HT1080 (cell line): Measurements from ENCODE around the gene EMX1. TPM values are rescaled to one million over a fixed set of nuclear protein-coding genes. Genes with fewer than 3 reads are reported as not detected.

Experiments used
- DNase-seq: peaks from one replicate; pipeline ENCODE4 v3.0.0-alpha.2; 2015; ENCODE audit warnings: low read depth
- total RNA-seq: library from RNA; depleted of rRNA; stranded (reverse); fragments of >200 nt; shearing (Covaris generic); gene quantifications from 2 replicates; pipeline ENCODE4 v1.2.3, GENCODE V29; 2014

EMX1 gene
- total RNA-seq, 1 experiment from 2014 or later: not detected

DNA sequence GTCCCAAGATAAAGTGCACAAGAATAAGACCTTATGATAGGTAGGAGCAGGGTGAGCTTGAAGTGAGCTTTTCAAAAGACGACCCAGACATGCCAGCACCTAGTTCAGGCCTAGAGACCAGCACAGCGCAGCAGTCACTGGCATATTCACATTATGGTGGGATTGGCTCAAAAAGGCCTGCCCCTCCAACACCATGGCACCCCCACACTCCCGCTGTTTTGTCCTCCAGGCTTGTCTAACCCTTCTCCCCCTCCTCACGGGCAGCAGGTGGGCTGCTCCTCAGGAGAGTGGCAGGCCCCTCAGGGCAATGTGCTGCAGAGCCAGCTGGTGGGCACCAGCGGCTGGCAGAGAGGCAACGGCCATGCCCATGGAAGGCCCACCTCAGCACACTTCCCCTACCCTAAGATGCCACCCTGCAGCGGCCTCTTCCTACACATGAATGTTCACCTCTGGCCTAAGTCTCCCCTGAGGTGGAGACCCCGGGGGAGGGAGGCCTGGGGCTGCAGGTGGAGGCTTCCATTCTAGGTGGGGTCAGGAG is 25.6 kb downstream of the EMX1 start:
- DNase-seq: no peak

DNA sequence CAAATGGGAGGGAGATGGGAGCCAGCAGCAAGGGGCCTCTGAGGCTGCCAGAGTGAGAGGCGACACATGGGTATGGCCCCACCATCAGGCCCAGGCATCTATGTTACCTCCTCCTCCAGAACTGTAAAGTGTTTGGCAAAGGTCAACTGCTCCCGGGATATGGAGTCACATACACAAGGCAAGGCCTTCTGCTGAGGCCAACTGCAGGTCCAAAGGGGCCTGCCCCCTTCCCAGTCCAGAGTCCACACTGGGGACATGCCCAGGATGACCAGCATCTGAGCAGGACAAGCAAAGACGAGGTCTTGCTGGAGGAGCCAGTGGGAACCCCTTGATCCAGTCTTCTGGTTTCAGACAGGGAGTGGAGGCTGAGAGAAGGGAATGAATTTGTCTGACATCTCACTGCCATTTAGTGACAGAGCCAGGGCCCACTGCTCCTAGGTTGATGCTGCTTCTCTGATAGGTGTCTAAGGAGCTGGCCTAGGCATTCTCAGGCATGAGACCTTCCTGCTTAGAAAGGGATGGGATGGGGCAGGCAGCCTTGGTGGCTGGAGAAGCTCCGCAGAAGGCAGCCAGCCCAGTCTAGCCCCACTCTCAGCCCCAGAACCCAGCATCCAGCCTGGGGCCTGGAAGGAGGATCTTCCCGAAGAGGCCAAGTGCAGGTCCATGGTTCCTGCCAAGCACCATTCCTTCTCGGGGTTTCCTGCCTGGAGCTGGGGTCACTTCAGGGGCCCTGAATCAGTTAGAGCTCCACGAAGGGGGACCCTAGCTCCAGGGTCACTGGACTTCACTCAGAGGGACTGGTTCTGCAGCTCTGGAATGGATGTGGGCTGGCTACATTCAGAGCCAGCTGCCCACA is 26.4 kb downstream of the EMX1 start:
- DNase-seq: no peak

DNA sequence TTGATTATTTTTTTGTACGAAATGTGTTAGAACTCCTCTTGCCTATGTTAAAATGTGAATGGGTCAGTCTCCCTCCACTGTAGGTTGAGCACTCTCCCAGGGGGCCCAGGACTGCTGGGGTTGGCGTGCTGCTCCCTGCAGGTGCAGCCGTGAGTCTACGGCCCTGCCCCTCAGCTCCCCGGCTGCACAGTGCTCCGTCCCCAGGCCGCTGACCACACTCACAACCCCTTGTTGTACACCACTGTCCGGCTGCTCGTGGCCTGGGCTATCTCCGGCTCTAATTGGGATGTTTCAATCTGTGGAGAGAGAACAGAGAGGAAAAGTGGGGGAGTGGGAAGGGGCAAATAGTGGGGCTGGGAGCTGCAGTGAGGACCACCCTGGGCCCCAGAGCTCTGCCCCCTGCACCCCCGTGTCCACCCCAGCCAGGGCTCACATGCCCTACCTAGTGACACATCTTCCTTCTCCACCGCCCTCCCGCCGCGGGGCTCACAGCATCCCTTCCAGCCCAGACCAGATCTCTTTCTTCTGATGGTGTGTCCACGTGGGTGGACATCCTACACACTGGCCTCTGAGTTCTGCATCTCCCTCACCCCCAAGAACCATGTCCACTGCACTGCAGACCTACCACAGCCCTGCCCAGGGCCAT is 27.6 kb downstream of the EMX1 start:
- no peak for DNase-seq

DNA sequence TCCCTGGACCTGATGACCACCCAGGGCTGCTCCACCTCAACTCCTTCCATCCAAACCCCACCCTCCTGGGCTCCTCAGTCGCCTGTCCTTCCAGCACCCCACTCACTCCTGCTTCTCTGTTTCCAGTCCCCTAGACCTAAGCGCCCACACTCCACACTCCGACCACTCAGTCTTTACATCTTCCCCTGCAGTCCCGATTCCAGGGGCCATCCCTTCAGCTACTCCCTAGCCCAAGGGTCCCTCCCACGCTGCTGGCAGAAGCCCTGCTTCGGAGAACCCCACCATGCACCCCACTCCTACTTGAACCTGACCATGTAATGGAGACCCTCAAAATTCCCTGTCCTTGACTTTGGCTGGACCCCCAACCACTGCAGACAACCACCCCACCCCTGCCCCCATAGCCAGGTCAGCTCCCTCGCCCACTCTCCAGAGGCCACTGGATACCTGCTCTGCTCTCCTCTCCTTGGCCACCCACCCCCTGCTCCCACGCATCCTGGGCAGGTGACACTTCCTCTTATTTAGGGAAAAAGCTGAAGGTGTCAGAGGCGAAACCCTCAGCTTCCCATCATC is 28.2 kb downstream of the EMX1 start:
- DNase-seq: no peak

DNA sequence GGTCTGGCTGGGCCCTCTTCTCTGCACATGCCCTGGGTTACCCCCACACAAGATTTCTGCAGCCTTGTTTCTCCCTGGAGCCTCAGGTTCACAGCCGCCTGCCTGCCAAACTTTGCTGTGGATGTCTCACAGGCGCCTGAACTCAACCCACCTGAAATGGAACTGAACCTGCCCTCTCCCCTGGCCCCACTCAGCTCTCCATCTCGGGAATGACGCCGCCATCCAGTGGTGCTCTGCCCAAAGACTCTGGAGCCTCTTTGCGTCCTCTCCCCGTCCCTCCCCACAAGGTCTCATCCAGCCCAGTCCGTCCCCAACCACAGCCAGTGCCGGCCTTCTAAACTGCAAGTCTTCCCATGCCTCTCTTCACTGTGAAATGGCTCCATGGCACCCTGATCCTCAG is 29.1 kb downstream of the EMX1 start:
- DNase-seq: no peak

DNA sequence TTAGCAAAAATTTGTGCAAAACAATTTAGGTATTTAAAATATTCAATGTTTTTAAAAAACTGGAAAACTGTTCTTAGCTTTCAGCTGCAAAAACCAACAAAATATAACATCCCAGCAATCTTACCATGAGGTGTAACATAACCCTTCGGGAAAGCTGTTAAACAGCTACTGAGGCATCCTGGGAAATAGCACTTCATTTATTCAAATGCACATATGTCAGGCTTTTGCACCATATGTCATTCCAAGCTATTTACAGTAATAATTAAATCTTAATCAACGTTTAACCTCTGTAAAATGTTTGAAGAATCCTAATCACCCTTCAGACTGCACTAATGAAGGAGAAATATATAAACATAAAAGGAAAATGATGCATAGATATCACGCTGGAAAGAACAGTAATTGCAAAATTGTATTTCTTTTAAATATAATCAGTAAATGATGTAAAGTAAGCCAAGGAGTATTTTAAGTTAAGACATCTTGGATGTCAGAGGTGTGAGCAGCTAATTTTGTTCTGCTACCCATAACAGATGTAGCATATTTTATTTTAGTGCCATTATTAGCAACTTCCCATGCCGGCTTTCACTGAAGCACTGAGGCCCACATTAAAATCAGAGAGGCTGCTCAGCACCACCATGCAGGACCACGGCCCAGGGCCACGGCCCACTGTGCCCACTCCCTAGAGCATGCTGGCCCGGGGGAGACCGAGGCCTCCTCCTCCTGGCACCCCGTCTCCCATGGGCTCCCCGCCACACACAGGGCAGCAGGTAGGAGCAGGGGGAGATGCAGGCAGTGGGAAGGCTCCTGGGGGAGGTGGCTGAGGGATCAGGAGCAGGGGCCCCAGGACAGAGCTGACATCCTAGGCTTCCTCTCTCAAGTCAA is 30.9 kb downstream of the EMX1 start:
- DNase-seq: no peak

DNA sequence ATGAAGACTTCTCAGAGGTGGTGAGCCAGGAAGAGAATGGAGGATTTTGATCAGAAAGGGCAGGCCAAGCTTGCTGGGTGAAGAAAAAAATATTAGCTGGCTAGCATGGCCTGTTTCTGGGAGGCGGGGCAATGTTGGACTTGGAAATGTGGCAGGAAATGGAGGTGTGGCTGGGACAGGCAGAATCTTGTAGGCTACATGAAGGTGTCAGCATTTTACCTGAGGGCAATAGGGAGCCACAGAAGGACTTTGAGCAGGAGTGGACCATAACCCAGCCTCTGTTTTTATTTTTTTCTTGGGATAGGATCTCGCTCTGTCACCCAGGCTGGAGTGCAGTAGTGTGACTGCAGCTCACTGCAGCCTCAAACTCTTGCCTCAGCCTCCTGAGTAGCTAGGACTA is 31.7 kb downstream of the EMX1 start:
- no peak for DNase-seq

DNA sequence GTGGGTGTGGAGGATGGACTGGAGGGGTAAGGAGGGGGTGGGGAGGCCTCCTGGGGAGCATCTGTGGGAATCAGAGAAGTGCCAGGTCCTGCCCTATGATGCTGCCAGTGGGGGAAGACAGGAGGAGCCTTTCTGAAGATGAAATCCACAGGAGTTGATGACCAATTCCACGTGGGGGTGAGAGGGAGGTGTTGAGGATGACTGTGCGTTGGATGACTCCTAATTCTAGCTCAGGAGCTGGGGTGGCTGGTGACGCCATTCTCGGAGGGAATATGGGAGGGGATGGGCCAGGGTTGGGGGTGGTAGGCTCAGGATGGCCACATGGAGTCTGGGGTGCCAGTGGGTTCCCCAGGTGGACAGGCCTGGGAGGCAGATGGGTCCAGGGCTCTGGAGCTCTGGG is 32.3 kb downstream of the EMX1 start:
- no peak for DNase-seq

DNA sequence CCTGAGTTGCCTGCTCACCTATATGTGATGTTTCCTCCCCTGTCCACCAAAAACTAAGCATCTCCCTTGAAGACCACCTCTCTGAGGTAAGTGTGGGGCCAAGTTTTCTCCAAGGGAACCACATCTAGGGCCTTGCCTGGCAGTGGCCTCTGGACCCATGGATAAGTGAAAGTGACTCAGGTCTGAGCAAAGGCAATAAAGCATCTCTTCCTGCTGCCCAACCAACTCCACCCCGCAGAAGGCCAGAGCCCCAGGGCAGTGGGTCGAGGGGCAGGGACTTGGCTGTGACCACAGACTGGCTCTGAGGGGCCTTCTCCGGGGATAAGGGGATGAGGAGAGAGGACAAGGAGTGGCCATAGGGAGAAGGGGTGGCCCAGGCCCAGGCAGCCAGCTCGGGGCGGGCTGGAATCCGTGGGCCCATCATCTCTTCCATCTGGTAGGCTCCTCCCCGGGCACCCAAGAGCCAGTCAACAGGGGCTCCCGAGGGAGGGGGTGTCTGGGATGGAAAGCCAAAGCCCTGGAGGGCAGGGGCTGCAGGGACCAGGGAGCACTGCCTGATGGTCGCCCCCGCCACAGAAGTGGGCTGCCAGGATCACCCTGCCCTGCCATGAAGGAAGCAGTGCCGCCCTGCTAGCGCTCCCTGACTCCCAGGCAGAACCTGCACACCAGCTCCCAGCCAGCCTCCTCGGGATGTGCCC is 33.4 kb downstream of the EMX1 start:
- no peak for DNase-seq

DNA sequence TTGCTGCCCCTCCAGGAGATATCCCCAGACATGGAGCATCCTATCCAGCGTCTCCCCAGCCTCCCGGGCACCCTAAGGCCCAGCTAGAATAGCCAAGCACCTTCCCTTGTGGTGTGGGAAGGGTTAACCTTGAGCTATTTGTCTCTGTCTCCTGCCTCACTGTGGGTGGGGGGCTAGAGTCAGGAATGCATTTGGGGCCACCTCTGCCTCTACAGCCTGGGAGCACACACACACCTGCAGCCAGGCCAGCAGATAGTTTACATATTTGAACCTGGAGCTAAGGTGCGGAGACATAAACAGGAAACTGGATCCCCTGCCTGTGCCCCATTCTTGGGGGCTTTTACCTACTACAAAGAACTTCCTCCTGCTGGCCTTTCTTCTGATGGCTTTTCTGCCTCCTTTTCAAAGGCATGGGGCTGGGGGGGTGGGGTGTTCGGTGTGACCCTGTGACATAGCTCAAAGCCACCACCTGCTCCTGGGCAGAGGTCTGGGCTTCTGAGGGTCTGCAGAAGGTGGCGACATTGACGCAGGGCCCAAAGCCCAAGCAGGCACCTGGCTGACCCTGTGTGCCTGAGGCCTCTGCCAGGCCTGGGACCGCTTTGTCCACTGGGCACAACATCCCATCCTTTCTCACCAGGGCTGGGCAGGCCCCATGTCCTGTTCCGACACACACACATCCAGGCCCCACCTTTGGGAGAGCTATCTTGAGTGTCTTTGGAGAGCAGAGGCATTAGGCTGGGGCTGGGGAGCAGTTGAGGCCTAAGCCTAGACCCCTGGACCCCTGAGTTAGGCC is 34.2 kb downstream of the EMX1 start:
- no peak for DNase-seq

DNA sequence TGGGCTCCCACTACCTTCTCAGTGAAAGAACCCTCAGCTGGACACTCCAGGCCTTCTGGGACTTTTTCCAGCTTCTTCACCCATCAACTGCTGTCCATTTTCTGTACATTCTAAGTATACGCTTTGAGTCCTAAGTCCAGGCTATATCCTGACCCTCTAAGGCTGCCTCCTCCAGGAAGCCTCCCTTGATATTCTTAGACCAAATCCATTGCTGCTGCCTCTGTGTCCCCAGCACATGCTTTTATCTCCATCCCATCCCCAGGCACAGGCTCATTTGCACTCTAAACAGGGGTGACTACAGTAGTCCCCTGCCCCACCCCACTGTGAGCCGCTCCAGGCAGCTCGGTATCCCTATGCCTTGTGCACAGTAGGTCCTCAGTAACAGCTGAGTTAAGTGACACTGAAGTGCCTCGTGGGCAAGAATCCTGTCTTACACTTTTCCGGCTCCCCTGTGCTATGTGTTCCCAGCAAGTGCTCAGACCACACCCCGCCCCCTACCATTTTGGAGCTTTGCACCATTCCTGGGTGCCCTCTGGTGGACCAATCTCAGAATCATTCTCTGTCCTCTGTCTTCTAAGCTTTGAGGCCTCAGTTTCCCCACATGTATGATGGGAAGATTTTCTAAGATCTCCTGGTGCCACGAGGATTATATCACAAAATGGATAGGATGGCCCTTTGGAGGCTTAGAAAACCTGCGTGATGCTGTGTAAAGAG is 34.9 kb downstream of the EMX1 start:
- no peak for DNase-seq

DNA sequence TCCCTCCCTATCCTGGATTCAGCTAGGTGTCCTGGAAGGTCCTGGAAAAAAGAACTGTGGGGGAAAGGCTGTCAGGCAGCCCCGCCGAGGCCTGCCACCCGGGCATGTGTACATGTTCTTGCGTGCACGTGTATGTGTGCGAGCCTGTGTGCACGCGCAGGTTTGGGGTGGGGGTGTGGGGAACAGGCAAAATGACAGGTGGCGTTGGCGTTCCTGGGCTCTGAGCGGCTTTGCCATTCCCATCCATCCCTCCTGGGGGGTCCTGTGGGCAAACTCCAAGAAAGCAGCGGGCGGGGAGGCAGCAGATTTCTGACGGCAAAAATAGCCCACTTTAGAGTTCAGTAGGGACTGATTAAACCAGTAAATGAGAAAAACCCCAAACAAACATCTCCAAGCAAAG is 35.6 kb downstream of the EMX1 start:
- no peak for DNase-seq

DNA sequence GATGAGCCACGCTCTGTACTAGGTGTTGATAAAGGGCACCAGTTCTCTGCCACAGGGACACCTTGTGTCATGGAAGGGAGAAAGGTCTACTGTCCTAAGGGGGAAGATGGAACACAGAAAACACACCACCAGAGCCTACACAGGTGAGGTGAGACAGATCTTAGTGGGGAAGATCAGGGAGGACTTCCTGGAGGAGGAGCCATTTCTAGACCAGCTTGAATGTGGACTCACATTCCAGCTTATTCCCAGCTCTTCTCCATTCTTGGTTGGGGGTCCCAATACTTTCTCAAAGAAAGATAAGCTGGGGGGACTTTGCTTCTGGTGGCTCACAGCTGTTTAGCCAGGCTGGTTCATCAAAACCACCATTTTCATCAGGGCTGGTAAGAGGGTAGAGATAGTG is 36.2 kb downstream of the EMX1 start:
- no peak for DNase-seq

DNA sequence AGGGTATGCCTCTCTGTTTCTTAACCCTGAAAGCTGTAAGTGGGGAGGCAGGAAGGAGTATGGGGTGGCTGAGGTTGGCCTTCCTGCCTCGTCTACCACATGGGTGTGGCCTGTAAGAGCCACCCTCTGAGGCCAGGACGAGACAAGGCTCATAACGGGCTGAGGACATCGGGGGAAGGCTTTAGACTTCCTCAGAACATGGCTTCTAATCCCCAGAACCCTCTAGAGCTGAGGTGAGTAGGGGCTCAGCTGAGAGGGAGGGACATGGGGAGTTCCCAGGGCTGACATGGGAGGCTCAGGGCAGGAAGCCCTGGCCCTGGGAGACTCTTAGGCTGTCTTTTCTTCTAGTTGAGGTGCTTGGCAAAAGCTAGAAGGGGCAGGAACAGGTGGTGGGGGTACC is 36.7 kb downstream of the EMX1 start:
- no peak for DNase-seq

DNA sequence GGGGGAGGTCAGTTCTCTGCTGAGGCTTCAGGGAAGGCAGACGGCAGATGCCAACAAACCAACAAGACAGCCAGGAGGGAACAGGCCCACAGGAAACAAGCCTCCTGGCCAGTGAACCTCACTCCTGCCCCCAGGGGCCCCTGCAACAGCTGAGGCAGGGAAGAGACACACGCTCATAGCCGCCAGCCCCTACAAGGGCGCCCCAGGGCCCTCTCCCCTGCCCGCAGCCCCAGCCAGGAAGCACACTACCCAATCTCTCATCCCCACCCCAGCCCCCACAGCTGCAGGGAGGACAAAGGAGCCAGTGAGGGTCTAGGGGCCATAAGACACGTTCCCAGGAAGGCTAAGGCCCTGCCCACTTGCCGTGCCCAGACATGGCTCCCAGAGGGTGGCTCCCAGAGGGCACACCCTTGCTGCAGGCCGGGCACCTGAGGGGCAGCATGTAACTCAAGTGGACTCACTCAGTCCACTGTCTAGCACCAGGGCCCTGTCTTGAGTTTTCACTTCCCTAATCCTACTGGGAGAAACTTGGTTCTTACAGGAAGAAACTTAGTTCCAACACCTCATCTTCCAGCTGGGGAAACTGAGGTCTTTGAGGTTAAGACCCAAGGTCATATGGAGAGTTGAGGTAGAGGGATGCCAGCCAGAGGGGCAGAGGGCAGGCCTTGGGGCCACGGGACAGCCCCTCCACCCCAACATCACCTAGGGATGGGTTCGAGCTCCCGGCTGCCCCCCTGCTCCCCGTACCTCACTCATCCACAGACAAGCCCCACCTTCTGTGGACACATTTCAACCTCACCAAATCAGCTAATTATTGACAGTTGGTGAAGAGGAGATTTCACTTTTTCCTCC is 37.3 kb downstream of the EMX1 start:
- no peak for DNase-seq

DNA sequence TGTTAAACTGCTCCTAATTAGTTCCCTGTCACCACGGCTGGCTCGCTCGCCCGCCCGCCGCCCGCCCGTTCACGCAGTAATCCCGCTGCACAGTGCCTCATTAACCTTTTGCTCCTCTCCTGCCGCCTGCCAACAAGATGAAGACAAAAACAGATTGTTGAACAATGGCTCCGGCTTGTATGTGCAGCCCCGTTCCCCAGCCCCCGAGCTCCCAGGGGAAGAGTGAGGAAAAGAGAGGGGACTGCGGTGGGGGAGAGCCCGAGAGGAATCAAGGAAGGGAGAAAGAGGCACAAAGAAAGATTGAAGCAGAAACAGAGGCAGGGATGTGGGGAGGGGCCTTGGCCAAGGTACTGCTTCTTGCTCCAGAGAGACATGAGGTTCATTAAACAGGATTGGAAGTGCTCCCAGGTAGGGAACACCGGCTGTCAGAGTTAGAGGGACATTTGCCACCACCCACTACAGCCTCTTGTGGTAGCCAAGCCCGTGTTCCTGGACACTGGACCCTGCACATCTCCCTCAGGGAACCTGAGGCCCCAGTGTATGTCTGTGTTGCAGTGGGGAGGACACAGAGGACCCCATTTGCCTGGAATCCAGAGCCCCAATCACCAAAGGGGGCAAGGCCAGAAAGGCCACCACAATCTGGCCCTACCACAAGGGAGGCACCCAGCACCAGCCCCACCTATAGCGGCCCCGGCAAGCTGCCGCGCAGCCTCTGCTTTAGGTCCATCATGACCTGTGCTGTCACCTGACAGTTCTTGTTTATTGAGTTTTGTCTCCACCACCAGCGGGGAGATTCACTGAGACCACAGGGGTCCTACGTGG is 38.1 kb downstream of the EMX1 start:
- no peak for DNase-seq

DNA sequence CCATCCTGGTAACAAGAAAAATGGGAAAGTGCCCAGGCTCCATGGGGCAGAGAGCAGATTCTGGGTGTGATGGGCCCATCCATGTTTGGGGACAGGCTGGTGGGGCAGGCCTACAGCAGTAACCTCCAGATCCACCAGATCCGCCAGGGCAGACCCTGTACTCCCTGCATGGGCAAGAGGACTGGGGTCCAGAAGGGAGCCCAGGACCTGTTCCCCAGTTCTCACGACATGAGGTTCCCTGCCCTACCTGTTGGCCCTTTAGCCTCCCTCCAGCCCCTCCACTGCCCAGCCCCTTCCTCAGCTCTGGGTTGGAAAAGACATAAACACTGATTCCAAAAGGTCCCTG is 38.7 kb downstream of the EMX1 start:
- DNase-seq: no peak

DNA sequence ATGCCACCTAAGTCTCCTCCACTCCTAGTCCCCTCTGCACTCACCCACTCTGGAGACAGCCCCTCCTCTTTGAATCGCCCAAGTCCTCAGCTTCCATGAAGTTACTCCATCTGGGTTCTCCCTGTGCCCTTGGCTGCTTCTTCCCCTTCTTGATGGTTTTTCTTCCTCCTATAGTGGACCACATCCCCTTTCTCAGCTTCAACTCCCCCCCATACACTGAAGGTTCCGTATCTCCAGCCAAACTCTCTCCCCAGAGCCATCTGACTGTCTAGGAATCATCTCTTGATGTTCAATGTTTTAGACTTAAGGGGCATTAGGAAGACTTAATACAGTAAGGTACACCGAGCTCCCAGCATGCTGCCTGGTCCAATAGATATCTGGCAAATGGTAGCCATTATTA is 39.6 kb downstream of the EMX1 start:
- DNase-seq: no peak
